Activated CD8-positive, alpha-beta memory T cell treated with anti-CD3 and anti-CD28 coated beads, Interleukin-2, amount 50 U/mL, for 1 hour (primary cell): Measurements from ENCODE around the gene C6orf136.

Experiments
- DNase-seq: peaks from one replicate; pipeline ENCODE4 v3.0.0-alpha.2; 2020; ENCODE audit errors: extremely low read depth

C6orf136 gene

GRCh38 chr6:30686908-30687658 lies 40.1 kb downstream of the C6orf136 start:
- DNase-seq = no peak

- no peak for DNase-seq
Measured at GRCh38 chr6:30687659-30688431, 40.9 kb downstream of the C6orf136 start.

DNA sequence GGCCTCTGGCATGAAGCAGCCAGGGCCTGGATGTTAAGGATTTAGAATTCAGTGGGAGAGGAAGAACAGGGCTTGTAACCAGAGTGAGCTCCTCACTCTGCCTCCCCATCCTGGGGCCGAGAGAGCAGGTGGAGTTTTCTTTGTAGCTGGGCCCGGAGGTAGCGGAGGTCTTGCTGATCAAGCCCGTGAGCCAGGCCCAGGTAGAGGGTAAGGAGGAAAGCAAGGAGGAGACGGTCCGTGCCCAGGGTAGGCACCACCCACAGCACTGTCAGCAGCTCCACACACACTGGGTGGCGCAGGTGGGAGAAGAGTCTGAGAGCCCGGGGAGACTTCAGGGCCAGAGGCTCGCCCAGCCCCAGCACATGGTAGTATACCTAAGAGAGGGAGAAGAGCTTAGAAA lies 41.6 kb downstream of the C6orf136 start:
- DNase-seq = no peak

GRCh38 chr6:30689022-30689865 lies 42.3 kb downstream of the C6orf136 start:
- DNase-seq = no peak

DNA sequence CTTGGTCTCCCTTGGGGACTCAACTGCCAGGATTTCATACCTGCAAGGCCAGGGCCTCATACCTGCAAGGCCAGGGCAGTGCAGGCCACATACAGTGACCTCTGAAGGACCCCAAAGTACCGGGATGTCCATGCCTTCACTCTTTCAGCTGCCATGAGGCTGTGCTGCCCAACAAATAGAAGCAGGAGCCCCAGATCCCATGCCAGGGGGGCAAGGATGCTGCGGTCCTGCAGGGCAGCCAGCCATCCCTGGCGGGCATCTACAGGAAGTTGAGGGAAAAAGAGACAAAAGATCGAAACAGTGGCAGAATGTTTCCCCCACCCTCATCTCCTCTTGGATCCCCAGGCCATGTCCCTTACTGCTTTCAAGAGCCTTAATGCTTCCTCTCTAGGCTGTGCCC lies 43.1 kb downstream of the C6orf136 start:
- DNase-seq = no peak

- DNase-seq = no peak
Measured at GRCh38 chr6:30690403-30691207, 43.7 kb downstream of the C6orf136 start, which contains the start of gene NRM. Gene NRM, minus strand, starts transcription at chr6:30690984. Its CDS starts 10 bp downstream, at chr6:30690974.

- no peak for DNase-seq
Measured at GRCh38 chr6:30691208-30691847, 44.4 kb downstream of the C6orf136 start.

GRCh38 chr6:30696432-30696831 lies 49.5 kb downstream of the C6orf136 start:
- DNase-seq = no peak

GRCh38 chr6:30700340-30700739 lies 53.4 kb downstream of the C6orf136 start:
- no peak for DNase-seq
